ENCODE measurements around the gene MED29.

DNA sequence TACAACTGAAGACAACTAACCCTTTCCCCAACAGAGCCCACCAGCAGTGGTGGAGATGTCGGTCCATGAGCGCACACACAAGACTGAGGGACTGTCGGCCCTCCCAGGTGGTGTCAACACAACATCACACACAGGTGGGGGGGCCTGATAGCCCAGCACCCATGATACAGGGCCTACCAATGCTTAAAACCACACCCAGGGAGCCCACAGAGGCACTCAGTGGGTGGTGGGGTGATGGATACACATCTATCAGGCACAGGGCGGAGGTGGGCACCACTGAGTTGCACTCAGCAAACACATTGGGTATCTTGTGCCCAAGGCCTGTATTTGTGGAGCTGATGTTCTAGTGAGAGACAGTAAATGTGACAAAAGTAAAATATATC lies 8.5 kb downstream of the MED29 start:
- TF ChIP-seq, protein P1, sequence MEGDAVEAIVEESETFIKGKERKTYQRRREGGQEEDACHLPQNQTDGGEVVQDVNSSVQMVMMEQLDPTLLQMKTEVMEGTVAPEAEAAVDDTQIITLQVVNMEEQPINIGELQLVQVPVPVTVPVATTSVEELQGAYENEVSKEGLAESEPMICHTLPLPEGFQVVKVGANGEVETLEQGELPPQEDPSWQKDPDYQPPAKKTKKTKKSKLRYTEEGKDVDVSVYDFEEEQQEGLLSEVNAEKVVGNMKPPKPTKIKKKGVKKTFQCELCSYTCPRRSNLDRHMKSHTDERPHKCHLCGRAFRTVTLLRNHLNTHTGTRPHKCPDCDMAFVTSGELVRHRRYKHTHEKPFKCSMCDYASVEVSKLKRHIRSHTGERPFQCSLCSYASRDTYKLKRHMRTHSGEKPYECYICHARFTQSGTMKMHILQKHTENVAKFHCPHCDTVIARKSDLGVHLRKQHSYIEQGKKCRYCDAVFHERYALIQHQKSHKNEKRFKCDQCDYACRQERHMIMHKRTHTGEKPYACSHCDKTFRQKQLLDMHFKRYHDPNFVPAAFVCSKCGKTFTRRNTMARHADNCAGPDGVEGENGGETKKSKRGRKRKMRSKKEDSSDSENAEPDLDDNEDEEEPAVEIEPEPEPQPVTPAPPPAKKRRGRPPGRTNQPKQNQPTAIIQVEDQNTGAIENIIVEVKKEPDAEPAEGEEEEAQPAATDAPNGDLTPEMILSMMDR (IDR thresholded peaks at IDR 0.05; ENCODE audit: insufficient read depth, low read depth, low read length): no peak
- TF ChIP-seq EZH2 (IDR thresholded peaks at IDR 0.05; ENCODE audit: insufficient read depth, low read length): no peak
